ENCODE results near the gene SLC35E1. TPM values are rescaled to one million over a fixed set of nuclear protein-coding genes. Genes with fewer than 3 reads are reported as not detected.

Gene SLC35E1
- total RNA-seq, 1 experiment from 2014 or later = 49.1 TPM

- Histone ChIP-seq H3K9me3 (ENCODE audit: control insufficient read depth in 1 of 2, insufficient read depth in 1 of 2, low read depth in 1 of 2, low read length in 2 of 2) (no peaks in the 10 kb centered on the region), H3K27ac (ENCODE audit: low read depth, low read length) (no peak overlapping the region), H3K27me3 (ENCODE audit: insufficient read depth, low read length) (no peaks in the 10 kb centered on the region), H2AFZ (ENCODE audit: low read depth, low read length, poor library complexity, severe bottlenecking) (no peak overlapping the region), H4K20me1 (ENCODE audit: insufficient read depth) (peaks cover 20% of the 10 kb centered on the region; the same call in 1 of the 2 replicates), H3K4me1 (ENCODE audit: control insufficient read depth in 1 of 2, insufficient read depth in 2 of 2, low read length in 2 of 2) (peaks cover 0 to 23% of the 10 kb centered on the region in 2 experiments; a peak in 1 of 4 replicates), H3K4me2 (ENCODE audit: low read length) (no peak overlapping the region), H3K79me2 (ENCODE audit: insufficient read depth, low read length) (peaks cover 99% of the 10 kb centered on the region), H3K4me3 (replicated peaks in 1 of 2; ENCODE audit: low read depth in 1 of 2, low read length in 2 of 2) (no peak overlapping the region), H3K9me2 (ENCODE audit: insufficient read depth) (no peaks in the 10 kb centered on the region), H3K9ac (ENCODE audit: low read length) (no peak overlapping the region), H3K36me3 (ENCODE audit: control insufficient read depth in 1 of 2, insufficient read depth in 2 of 2, low read length in 2 of 2) (no peaks in the 10 kb centered on the region)
- TF ChIP-seq YY1 (IDR thresholded peaks at IDR 0.05; ENCODE audit: extremely low read depth, insufficient replicate concordance, low read depth, low read length) = no peak
- TF ChIP-seq POLR2AphosphoS5 (IDR thresholded peaks at IDR 0.05; ENCODE audit: low read depth, low read length) = no peak
- no peak for TF ChIP-seq FOSL1 (IDR thresholded peaks at IDR 0.05; ENCODE audit: low read depth)
- TF ChIP-seq JUND (IDR thresholded peaks at IDR 0.05) = no peak
- no peak for TF ChIP-seq POLR2A (IDR thresholded peaks at IDR 0.05; ENCODE audit: borderline replicate concordance, extremely low read depth, insufficient read depth, insufficient read length)
- TF ChIP-seq ELF1 (IDR thresholded peaks at IDR 0.05; ENCODE audit: borderline replicate concordance, low read depth) = no peak
- TF ChIP-seq SP1 (IDR thresholded peaks at IDR 0.05; ENCODE audit: low read depth) = no peak
- no peak for TF ChIP-seq SRF (IDR thresholded peaks at IDR 0.05; ENCODE audit: low read depth)
- no peak for TF ChIP-seq ZNF274 (IDR thresholded peaks at IDR 0.05; ENCODE audit: low read depth, low read length)
- no peak for TF ChIP-seq EGR1 (IDR thresholded peaks at IDR 0.05; ENCODE audit: low read depth)
- TF ChIP-seq, protein P1, sequence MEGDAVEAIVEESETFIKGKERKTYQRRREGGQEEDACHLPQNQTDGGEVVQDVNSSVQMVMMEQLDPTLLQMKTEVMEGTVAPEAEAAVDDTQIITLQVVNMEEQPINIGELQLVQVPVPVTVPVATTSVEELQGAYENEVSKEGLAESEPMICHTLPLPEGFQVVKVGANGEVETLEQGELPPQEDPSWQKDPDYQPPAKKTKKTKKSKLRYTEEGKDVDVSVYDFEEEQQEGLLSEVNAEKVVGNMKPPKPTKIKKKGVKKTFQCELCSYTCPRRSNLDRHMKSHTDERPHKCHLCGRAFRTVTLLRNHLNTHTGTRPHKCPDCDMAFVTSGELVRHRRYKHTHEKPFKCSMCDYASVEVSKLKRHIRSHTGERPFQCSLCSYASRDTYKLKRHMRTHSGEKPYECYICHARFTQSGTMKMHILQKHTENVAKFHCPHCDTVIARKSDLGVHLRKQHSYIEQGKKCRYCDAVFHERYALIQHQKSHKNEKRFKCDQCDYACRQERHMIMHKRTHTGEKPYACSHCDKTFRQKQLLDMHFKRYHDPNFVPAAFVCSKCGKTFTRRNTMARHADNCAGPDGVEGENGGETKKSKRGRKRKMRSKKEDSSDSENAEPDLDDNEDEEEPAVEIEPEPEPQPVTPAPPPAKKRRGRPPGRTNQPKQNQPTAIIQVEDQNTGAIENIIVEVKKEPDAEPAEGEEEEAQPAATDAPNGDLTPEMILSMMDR (IDR thresholded peaks at IDR 0.05 in 2 of 3, conservative IDR thresholded peaks at IDR 0.05 in 1 of 3; ENCODE audit: borderline replicate concordance in 1 of 3, insufficient read depth in 1 of 3, low read depth in 2 of 3, low read length in 2 of 3) = no peak
- TF ChIP-seq REST (IDR thresholded peaks at IDR 0.05; ENCODE audit: low read depth) = no peak
- TF ChIP-seq ZFX (IDR thresholded peaks at IDR 0.05) = no peak
- TF ChIP-seq, protein P2, sequence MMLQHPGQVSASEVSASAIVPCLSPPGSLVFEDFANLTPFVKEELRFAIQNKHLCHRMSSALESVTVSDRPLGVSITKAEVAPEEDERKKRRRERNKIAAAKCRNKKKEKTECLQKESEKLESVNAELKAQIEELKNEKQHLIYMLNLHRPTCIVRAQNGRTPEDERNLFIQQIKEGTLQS (IDR thresholded peaks at IDR 0.05) = no peak
- no peak for TF ChIP-seq ZBTB33 (IDR thresholded peaks at IDR 0.05; ENCODE audit: extremely low read depth, insufficient replicate concordance, low read length)
- no peak for TF ChIP-seq CEBPB (IDR thresholded peaks at IDR 0.05; ENCODE audit: low read depth)
- DNase-seq (ENCODE audit: low read depth, low spot score) (no peak), ATAC-seq (no peak)
- intact Hi-C loops (cut with micrococcal nuclease) = no loop called here
- POLR2A ChIA-PET = no interaction called here
- no TSS peak for BruUV-seq (replicated peaks)
- RAD21 ChIA-PET (ENCODE audit: low non-redundant PET in 1 of 2, low total read pairs in 2 of 2, uncharacterized antibody in 2 of 2, unreplicated experiment in 2 of 2) = no interaction called here
- CTCF ChIA-PET = no interaction called here
These were observed 42.7 kb upstream of the SLC35E1 start for GRCh38 chr19:16614941-16615340.
